Ovary (tissue), 9 donors: ENCODE data around the gene ZNF775. TPM values are rescaled to one million over a fixed set of nuclear protein-coding genes. Genes with fewer than 3 reads are reported as not detected.

Experiments
- DNase-seq, 5 donors: peaks; one replicate each; pipeline ENCODE4 v3.0.0-alpha.2; 2019 to 2020
- H3K27ac ChIP-seq, 2 donors: fragments of 200-600 bp; one replicate each; pipeline versions ENCODE4 v1.5.1 to v1.8.0; 2019 to 2022
- H3K27me3 ChIP-seq: fragments of 200-600 bp; one replicate; pipeline ENCODE4 v1.8.0; 2022
- H3K36me3 ChIP-seq: fragments of 200-600 bp; sonication (generic); one replicate; pipeline ENCODE4 v1.5.1; 2019
- H3K4me1 ChIP-seq: one replicate; pipeline ENCODE4 v1.8.1; 2013; ENCODE audit warnings: mild to moderate bottlenecking, moderate library complexity; ENCODE audit not compliant: insufficient read depth
- H3K4me3 ChIP-seq: fragments of 200-600 bp; sonication (generic); one replicate; pipeline ENCODE4 v1.5.1; 2017
- H3K9me3 ChIP-seq, 2 donors: fragments of 200-600 bp in 1 of 2; sonication (generic) in 1 of 2; one replicate each; pipeline versions ENCODE4 v1.5.1 to v1.8.1; 2013 to 2019; ENCODE audit warnings: mild to moderate bottlenecking in 1 of 2, moderate library complexity in 1 of 2
- EP300 ChIP-seq: sonication (generic); formaldehyde crosslinking; IDR thresholded peaks from one replicate; pipeline ENCODE4 v1.6.1; 2017; ENCODE audit warnings: antibody characterized with exemption
- POLR2A ChIP-seq: fragments of 450-650 bp; IDR thresholded peaks from one replicate; pipeline ENCODE4 v1.6.1; 2017; ENCODE audit warnings: antibody characterized with exemption, mild to moderate bottlenecking, moderate library complexity
- WGBS, 3 donors: extraction: QIAGEN DNeasy Blood & Tissue Kit in 1 of 3; methylation state at CpG; one replicate each; pipeline versions ENCODE4 v1.1.5 to v1.1.7; 2013 to 2017; 5-methylcytosine and 5-hydroxymethylcytosine counted together
- intact Hi-C, 4 donors: fragments of 100-400 bp; cut with DNase I; formaldehyde crosslinking; loops; one replicate each; pipeline versions ENCODE4 v1.11.0 to v1.15.1; 2022 to 2023
- polyA plus RNA-seq, 2 donors: library from polyadenylated mRNA; stranded (reverse); fragments of 200-250 nt in 1 of 2; fragments of 350-450 nt in 1 of 2; fragmentation: Illumina TruSeq in 1 of 2; extraction: RNeasy Lipid Tissue Mini Kit (QIAGEN cat#74804) in 1 of 2; gene quantifications; one replicate each; pipeline ENCODE4 v1.2.3, GENCODE V29; 2013 to 2014
- total RNA-seq, 7 donors: library from RNA; depleted of rRNA in 2 of 7; stranded (reverse); fragments of >200 nt in 2 of 7; fragmentation: NEBNext Ultra II Directional in 3 of 7; extraction: Animal tissue kit (Norgen Biotek cat#: 25700) in 3 of 7; gene quantifications; one replicate each; pipeline versions ENCODE4 v1.1.0 to v1.2.4, GENCODE V29; 2016 to 2023
- TF ChIP-seq, protein P1 (sequence below), 3 donors: fragments of 450-650 bp in 2 of 3; fragments of 200-600 bp in 1 of 3; IDR thresholded peaks; one replicate each; pipeline versions ENCODE4 v1.5.1 to v1.8.0; 2016 to 2022; ENCODE audit warnings: antibody characterized with exemption in 3 of 3, mild to moderate bottlenecking in 1 of 3
- donor health status: DM: no; HTN: no; CAD: no; lungs with moderate emphysema.
- donor health status: DM: no; HTN: no; CAD: no.
- donor health status: Bipolar disorder and iron deficiency.
- donor health status: DM: yes; HTN: yes; CAD: no.
- donor health status: DM: no; HTN: no; CAD: no.
- donor health status: DM: yes; HTN: yes; CAD: no.

ZNF775 gene
- total and polyA plus RNA-seq, 9 donors, result 0.28 to 13.9 (median 10.9) TPM

DNA sequence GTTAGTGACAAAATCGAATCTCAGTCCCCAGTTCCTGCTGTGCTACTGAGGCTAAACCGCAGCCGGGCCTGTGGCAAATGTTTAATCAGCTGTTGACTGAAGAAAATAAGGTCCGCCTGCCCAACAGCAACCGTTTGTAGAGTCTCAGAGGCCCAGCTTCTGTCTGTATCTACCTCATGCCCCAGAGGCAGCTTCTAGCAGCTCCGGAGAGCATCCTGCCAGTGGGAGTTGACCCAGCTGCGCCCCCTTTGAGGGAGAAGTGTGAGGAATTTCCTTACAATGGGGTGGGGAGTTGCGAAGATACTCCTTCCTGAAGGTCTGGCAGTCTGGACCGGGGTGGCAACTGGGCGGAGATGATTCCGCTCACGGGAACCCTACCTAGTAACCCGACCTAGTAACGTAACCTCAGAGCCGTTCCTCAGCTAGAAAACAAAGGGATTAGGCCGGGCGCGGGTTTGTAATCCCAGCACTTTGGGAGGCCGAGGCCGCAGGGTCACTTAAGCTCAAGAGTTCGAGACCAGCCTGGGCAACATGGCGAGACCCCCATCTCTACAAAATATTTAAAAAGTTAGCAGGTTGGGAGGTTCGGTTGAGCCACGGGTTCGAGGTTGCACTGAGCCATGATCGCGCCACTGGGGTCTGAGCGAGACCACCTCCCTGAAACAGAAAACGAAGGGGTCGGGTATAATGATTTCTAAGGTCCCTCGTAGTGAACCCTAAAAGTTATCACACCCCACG lies 846 bp upstream of the ZNF775 start:
- Histone ChIP-seq H3K27ac (peak overlapping the region; percentile 31 to 78), H3K36me3 (no peaks in the 10 kb centered on the region), H3K4me1 (peaks cover 2% of the 10 kb centered on the region), H3K4me3 (peak overlapping the region; percentile 60), H3K9me3 (no peaks in the 10 kb centered on the region), H3K27me3 (no peaks in the 10 kb centered on the region)
- 6 to 11% (median 8%) methylated on average over 32 of the region's 32 CpGs for WGBS, 3 donors
- peak; percentile 62 to 77 (median 69) for DNase-seq
- TF ChIP-seq POLR2A (no peak), EP300 (no peak)
- TF ChIP-seq, protein P1, sequence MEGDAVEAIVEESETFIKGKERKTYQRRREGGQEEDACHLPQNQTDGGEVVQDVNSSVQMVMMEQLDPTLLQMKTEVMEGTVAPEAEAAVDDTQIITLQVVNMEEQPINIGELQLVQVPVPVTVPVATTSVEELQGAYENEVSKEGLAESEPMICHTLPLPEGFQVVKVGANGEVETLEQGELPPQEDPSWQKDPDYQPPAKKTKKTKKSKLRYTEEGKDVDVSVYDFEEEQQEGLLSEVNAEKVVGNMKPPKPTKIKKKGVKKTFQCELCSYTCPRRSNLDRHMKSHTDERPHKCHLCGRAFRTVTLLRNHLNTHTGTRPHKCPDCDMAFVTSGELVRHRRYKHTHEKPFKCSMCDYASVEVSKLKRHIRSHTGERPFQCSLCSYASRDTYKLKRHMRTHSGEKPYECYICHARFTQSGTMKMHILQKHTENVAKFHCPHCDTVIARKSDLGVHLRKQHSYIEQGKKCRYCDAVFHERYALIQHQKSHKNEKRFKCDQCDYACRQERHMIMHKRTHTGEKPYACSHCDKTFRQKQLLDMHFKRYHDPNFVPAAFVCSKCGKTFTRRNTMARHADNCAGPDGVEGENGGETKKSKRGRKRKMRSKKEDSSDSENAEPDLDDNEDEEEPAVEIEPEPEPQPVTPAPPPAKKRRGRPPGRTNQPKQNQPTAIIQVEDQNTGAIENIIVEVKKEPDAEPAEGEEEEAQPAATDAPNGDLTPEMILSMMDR (IDR thresholded peaks at IDR 0.05), result no peak
- intact Hi-C loops, result no loop called here

DNA sequence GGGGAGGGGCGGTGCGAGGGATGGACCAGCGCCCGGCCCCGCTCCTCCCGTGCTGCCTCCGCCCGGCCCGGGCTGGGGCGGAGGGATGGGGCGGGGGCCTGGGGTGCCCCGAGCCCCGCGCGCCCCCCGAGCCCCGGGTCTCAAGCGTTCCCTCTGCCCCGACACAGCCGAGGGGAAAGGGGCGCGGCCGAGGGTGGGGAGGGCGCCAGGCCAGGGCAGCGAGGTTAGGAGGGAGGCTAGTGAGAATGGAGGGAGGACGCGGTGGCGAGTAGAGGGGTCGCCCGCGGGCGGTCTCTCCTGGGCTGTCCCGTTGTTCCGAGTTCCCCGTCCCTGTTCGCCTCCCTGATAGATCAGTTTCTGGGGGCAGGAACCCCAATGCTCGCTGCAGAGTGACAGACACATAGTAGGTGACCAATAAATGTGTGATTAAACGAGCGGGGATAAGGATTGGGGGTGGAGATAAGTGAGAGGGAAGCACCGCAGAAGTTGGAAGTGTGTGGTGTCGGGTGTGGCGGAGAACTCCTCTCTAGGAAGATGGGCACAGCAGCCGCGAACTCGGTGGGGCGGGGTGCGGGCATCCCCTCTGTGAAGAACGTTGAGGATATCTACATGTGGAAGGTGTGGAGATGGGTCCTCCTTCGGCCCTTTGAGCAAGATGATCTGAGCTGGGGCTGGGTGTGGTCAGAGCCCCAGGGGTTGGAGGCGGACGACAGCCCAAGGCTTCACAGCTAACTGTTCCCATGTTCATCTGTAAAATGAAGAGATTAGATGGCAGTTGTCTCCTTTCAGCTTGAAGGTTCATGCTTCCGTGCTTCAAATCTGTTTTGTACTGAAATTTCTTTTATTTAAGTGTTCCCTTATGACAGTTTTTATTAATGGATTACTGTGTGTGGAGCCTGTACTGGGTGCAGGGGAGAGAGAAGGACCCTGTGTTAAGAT lies 580 bp downstream of the ZNF775 start:
- peak overlapping the region; percentile 60 for H3K4me3 ChIP-seq
- 1 to 2% (median 1%) methylated on average over 46 to 52 of the region's 52 CpGs for WGBS, 3 donors
- H3K27ac ChIP-seq, result peak overlapping the region; percentile 75 to 78
- intact Hi-C loops, result loop anchor here in 1 of 4 donors (5.0 kb wide), 1 partner anchor 37 kb away; the partner anchor contains the start of gene RARRES2
- no peaks in the 10 kb centered on the region for H3K36me3 ChIP-seq
- no peaks in the 10 kb centered on the region for H3K9me3 ChIP-seq
- peak in 3 of 5 donors; percentile 56 to 70 (median 65) for DNase-seq
- H3K27me3 ChIP-seq, result no peaks in the 10 kb centered on the region
- H3K4me1 ChIP-seq, result peaks cover 4% of the 10 kb centered on the region
- TF ChIP-seq, protein P1 (IDR thresholded peaks at IDR 0.05), result no peak
- no peak for TF ChIP-seq EP300
- no peak for TF ChIP-seq POLR2A

- Histone ChIP-seq H3K4me3 (no peak overlapping the region), H3K4me1 (peaks cover 4% of the 10 kb centered on the region), H3K27ac (no peak overlapping the region), H3K9me3 (no peaks in the 10 kb centered on the region), H3K27me3 (no peaks in the 10 kb centered on the region), H3K36me3 (no peaks in the 10 kb centered on the region)
- TF ChIP-seq, protein P1 (IDR thresholded peaks at IDR 0.05), result no peak
- no peak for TF ChIP-seq POLR2A
- TF ChIP-seq EP300, result no peak
- 72 to 79% (median 76%) methylated on average over 11 of the region's 11 CpGs for WGBS, 3 donors
- DNase-seq, result peak in 1 of 5 donors; percentile 33
- intact Hi-C loops, result loop anchor here in 1 of 4 donors (5.0 kb wide), 1 partner anchor 38 kb away; the partner anchor contains the start of gene RARRES2
These were observed 1.3 kb downstream of the ZNF775 start for GRCh38 chr7:150380463-150380862.

GRCh38 chr7:150381096-150381495 lies 2.0 kb downstream of the ZNF775 start:
- no peak overlapping the region for H3K27ac ChIP-seq
- no peaks in the 10 kb centered on the region for H3K9me3 ChIP-seq
- no peaks in the 10 kb centered on the region for H3K36me3 ChIP-seq
- intact Hi-C loops, result loop anchor here in 1 of 4 donors (5.0 kb wide), 1 partner anchor 39 kb away; the partner anchor contains the start of gene RARRES2
- DNase-seq, result peak in 1 of 5 donors; percentile 26
- no peaks in the 10 kb centered on the region for H3K27me3 ChIP-seq
- peaks cover 4% of the 10 kb centered on the region for H3K4me1 ChIP-seq
- WGBS, 3 donors, result 77 to 82% (median 81%) methylated on average over 9 of the region's 9 CpGs
- TF ChIP-seq EP300 (no peak), POLR2A (no peak)
- TF ChIP-seq, protein P1 (IDR thresholded peaks at IDR 0.05), result no peak
- H3K4me3 ChIP-seq, result no peak overlapping the region
